ENCODE results near the gene CD81. TPM values are rescaled to one million over a fixed set of nuclear protein-coding genes. Genes with fewer than 3 reads are reported as not detected.

Gene CD81
- total RNA-seq, 4 donors from 2014 or later: 498 to 652 (median 582) TPM

DNA sequence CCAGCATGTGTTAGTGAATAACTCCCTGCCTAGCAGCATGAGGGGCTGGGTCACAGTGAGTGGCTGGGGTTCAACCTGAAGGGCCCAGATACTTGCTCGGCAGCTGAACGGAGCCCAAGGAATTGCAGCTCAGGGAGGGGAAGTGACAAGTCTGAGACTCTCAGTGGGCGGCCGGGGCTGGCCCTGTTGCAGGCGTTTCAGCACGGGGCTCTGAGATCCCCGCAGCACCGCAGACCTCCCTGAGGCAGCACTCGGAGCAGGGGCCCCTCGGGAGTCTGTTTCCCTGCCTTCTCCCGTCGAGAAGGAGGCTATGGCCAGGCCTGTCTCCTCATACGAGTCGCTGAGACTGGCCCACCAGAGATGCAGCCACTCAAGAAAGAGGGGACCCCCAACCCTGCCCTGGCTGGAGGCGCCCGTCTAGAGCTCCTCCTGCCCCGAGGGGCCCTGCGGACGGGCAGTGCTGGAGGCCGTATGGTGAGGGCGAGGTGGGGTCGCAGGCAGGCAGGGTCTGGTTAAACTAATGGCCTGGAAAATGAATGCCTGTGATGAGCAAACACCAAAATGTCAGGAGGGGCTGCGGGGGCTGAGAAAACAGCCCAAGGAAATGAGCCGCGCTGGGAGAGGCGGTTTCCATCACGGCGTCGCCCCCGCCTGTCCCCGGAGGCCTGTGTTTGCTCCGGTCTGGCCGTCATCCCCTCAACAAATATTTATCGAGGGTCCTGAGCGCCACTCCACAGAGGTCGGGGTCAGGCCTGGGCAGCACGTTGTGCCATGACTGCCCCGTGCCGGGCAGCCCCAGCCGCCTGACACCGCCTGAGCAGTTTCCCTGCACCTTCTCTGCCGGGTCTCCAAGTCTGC, 32.7 kb downstream of the CD81 start:
- no peak overlapping the region for H3K27ac ChIP-seq (replicated peaks in 1 of 4)
- H3K4me1 ChIP-seq: no peaks in the 10 kb centered on the region
- H3K36me3 ChIP-seq: no peaks in the 10 kb centered on the region
- H3K27me3 ChIP-seq: peaks cover 0 to 6% (median 0%) of the 10 kb centered on the region in 4 donors
- intact Hi-C loops (cut with DNase I): loop anchor here (10.0 kb wide), 1 partner anchor 45 kb away; no protein-coding TSS in a partner anchor
- H3K4me3 ChIP-seq: no peak overlapping the region
- TF ChIP-seq, protein P1, sequence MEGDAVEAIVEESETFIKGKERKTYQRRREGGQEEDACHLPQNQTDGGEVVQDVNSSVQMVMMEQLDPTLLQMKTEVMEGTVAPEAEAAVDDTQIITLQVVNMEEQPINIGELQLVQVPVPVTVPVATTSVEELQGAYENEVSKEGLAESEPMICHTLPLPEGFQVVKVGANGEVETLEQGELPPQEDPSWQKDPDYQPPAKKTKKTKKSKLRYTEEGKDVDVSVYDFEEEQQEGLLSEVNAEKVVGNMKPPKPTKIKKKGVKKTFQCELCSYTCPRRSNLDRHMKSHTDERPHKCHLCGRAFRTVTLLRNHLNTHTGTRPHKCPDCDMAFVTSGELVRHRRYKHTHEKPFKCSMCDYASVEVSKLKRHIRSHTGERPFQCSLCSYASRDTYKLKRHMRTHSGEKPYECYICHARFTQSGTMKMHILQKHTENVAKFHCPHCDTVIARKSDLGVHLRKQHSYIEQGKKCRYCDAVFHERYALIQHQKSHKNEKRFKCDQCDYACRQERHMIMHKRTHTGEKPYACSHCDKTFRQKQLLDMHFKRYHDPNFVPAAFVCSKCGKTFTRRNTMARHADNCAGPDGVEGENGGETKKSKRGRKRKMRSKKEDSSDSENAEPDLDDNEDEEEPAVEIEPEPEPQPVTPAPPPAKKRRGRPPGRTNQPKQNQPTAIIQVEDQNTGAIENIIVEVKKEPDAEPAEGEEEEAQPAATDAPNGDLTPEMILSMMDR (IDR thresholded peaks at IDR 0.05): no peak
- no peak for TF ChIP-seq POLR2A (IDR thresholded peaks at IDR 0.05; ENCODE audit: low read depth)
- no peak for TF ChIP-seq EP300 (IDR thresholded peaks at IDR 0.05)
- TF ChIP-seq POLR2AphosphoS5 (IDR thresholded peaks at IDR 0.05): no peak
- H3K9me3 ChIP-seq: no peaks in the 10 kb centered on the region
- DNase-seq (ENCODE audit: extremely low spot score): no peak
- 69% methylated on average over 30 of the region's 42 CpGs for WGBS

DNA sequence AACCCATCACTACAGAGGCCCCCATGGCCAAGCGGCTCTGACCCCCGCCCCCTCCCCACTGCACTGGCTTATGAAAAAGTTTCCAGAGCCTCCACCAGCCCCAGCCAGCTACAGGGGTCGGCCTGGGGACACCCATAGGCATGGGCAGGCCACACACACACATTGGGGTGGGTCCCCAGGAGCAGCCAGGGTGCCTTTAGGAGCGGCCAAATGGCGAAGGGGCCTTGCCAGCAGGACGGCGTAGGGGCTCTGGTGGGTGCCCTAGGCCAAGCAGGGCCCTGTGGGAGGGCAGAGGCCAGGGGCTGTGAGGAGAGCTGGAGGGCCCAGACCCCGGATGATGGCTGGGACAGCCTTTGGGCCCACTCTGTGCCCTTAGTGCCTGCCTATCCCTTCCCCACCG, 33.5 kb downstream of the CD81 start:
- WGBS: 86% methylated on average over 2 of the region's 9 CpGs
- intact Hi-C loops (cut with DNase I): loop anchor here (10.0 kb wide), 1 partner anchor 46 kb away; no protein-coding TSS in a partner anchor

DNA sequence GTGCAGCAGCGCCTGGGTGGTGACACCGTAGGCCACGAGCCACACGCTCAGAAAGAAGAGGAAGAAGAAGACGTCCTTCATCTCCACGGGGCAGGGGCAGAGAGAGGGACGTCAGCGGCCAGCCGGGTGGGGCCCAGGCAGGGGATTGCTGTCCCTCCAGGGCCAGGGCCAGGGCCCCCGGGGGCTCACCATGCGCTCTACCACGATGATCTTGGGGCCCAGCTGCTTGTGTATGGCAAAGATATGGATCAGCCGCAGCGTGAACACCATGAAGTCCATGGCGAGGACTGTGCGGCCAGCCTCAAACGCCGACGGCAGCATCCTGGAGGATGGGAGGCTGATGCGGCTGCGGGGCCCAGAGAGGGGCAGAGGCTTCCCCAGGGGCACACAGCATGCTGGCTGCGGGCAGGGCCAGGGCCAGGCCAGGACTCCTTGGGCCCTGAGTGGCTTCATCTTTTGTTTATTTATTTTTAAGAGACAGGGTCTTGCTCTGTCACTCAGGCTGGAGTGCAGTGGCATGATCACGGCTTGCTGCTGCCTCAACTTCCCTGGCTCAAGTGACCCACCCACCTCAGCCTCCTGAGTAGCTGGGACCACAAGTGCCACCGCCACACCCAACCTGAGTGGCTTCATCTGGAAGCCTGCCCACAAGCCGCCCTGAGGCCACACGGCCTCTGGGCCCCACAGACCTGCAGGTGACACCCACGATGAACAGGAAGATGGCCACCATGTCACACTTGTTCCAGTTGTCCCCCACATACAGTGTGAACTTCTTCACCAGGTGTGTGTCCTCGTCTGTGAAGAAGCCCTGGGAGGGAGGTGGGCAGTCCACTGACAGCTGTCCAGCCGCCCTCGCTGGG, 34.6 kb downstream of the CD81 start:
- 95% methylated on average over 18 of the region's 30 CpGs for WGBS
- Histone ChIP-seq H3K27ac (replicated peaks in 1 of 4) (no peak overlapping the region), H3K4me1 (no peaks in the 10 kb centered on the region), H3K9me3 (no peaks in the 10 kb centered on the region), H3K36me3 (no peaks in the 10 kb centered on the region), H3K27me3 (peaks cover 0 to 6% (median 0%) of the 10 kb centered on the region in 4 donors), H3K4me3 (no peak overlapping the region)
- intact Hi-C loops (cut with DNase I): loop anchor here (10.0 kb wide), 1 partner anchor 47 kb away; no protein-coding TSS in a partner anchor
- no peak for DNase-seq (ENCODE audit: extremely low spot score)
- TF ChIP-seq, protein P1 (IDR thresholded peaks at IDR 0.05): no peak
- no peak for TF ChIP-seq POLR2AphosphoS5 (IDR thresholded peaks at IDR 0.05)

More for the DNA sequence above, 33.5 kb downstream of the CD81 start:
- Histone ChIP-seq H3K27ac (replicated peaks in 1 of 4) (no peak overlapping the region), H3K27me3 (peaks cover 0 to 6% (median 0%) of the 10 kb centered on the region in 4 donors), H3K4me3 (no peak overlapping the region), H3K4me1 (no peaks in the 10 kb centered on the region), H3K36me3 (no peaks in the 10 kb centered on the region), H3K9me3 (no peaks in the 10 kb centered on the region)
- TF ChIP-seq EP300 (IDR thresholded peaks at IDR 0.05) (no peak), POLR2AphosphoS5 (IDR thresholded peaks at IDR 0.05) (no peak), POLR2A (IDR thresholded peaks at IDR 0.05; ENCODE audit: low read depth) (no peak)
- TF ChIP-seq, protein P1 (IDR thresholded peaks at IDR 0.05): no peak
- no peak for DNase-seq (ENCODE audit: extremely low spot score)

DNA sequence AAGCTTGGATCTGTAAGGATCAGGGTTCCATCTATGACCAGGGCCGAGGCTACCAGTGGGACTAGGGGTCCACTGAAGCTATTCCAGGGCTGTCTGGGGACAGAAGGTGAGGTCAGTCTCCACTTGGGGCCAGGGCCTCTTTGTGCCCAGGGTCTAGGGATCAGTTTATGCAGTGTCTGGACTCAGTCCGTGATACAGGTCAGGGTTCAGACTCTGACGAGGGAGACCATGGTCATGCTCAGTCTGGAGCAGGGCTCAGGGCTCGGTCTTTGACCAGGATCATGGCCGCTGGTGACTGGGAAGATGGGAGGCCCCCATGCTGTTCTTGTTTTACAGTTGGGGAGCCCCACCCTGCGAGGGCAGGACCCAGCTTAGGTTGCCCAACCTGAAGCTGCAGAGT, 35.2 kb downstream of the CD81 start:
- no peak overlapping the region for H3K4me3 ChIP-seq
- no peaks in the 10 kb centered on the region for H3K4me1 ChIP-seq
- no peaks in the 10 kb centered on the region for H3K9me3 ChIP-seq
- intact Hi-C loops (cut with DNase I): loop anchor here (10.0 kb wide), 1 partner anchor 48 kb away; no protein-coding TSS in a partner anchor
- H3K27ac ChIP-seq (replicated peaks in 1 of 4): no peak overlapping the region
- TF ChIP-seq, protein P1 (IDR thresholded peaks at IDR 0.05): no peak
- peaks cover 0 to 6% (median 0%) of the 10 kb centered on the region in 4 donors for H3K27me3 ChIP-seq
- H3K36me3 ChIP-seq: no peaks in the 10 kb centered on the region
- WGBS: 92% methylated on average over 2 of the region's 6 CpGs
- DNase-seq (ENCODE audit: extremely low spot score): no peak

Data from esophagus muscularis mucosa (tissue), 4 donors.